ENCODE measurements around the gene TTC28.

TTC28 gene

GRCh38 chr22:28259774-28260312 is 419.8 kb downstream of the TTC28 start:
- no peak for DNase-seq (ENCODE audit: low read depth)
- TF ChIP-seq CTCF (IDR thresholded peaks at IDR 0.05; ENCODE audit: low read depth, low read length) (no peak), POLR2A (IDR thresholded peaks at IDR 0.05; ENCODE audit: extremely low read depth, insufficient read length) (no peak), MAX (IDR thresholded peaks at IDR 0.05; ENCODE audit: low read depth, low read length) (no peak), MYC (IDR thresholded peaks at IDR 0.05; ENCODE audit: low read depth, low read length) (no peak)
- H3K4me3 ChIP-seq (ENCODE audit: low read depth, low read length) = no peak overlapping the region

GRCh38 chr22:28254396-28254795 is 425.2 kb downstream of the TTC28 start:
- no peak for DNase-seq (ENCODE audit: low read depth)
- H3K4me3 ChIP-seq (ENCODE audit: low read depth, low read length) = no peak overlapping the region
- TF ChIP-seq MAX (IDR thresholded peaks at IDR 0.05; ENCODE audit: low read depth, low read length) (no peak), POLR2A (IDR thresholded peaks at IDR 0.05; ENCODE audit: extremely low read depth, insufficient read length) (no peak), MYC (IDR thresholded peaks at IDR 0.05; ENCODE audit: low read depth, low read length) (no peak), CTCF (IDR thresholded peaks at IDR 0.05; ENCODE audit: low read depth, low read length) (no peak)

- no peak overlapping the region for H3K4me3 ChIP-seq (ENCODE audit: low read depth, low read length)
- no peak for TF ChIP-seq MAX (IDR thresholded peaks at IDR 0.05; ENCODE audit: low read depth, low read length)
- TF ChIP-seq CTCF (IDR thresholded peaks at IDR 0.05; ENCODE audit: low read depth, low read length) = no peak
- no peak for TF ChIP-seq MYC (IDR thresholded peaks at IDR 0.05; ENCODE audit: low read depth, low read length)
- TF ChIP-seq POLR2A (IDR thresholded peaks at IDR 0.05; ENCODE audit: extremely low read depth, insufficient read length) = no peak
- DNase-seq (ENCODE audit: low read depth) = no peak
Observed at GRCh38 chr22:28252539-28252938, 427.1 kb downstream of the TTC28 start.

GRCh38 chr22:28250036-28250695 is 429.5 kb downstream of the TTC28 start:
- DNase-seq (ENCODE audit: low read depth) = no peak
- H3K4me3 ChIP-seq (ENCODE audit: low read depth, low read length) = no peak overlapping the region
- TF ChIP-seq CTCF (IDR thresholded peaks at IDR 0.05; ENCODE audit: low read depth, low read length) (no peak), POLR2A (IDR thresholded peaks at IDR 0.05; ENCODE audit: extremely low read depth, insufficient read length) (no peak), MAX (IDR thresholded peaks at IDR 0.05; ENCODE audit: low read depth, low read length) (no peak), MYC (IDR thresholded peaks at IDR 0.05; ENCODE audit: low read depth, low read length) (no peak)

GRCh38 chr22:28249402-28249801 is 430.2 kb downstream of the TTC28 start:
- TF ChIP-seq POLR2A (IDR thresholded peaks at IDR 0.05; ENCODE audit: extremely low read depth, insufficient read length) (no peak), MAX (IDR thresholded peaks at IDR 0.05; ENCODE audit: low read depth, low read length) (no peak), CTCF (IDR thresholded peaks at IDR 0.05; ENCODE audit: low read depth, low read length) (no peak), MYC (IDR thresholded peaks at IDR 0.05; ENCODE audit: low read depth, low read length) (no peak)
- no peak overlapping the region for H3K4me3 ChIP-seq (ENCODE audit: low read depth, low read length)
- DNase-seq (ENCODE audit: low read depth) = no peak

All from NB4 (cell line).